ENCODE results near the gene NOL12. TPM values are rescaled to one million over a fixed set of nuclear protein-coding genes. Genes with fewer than 3 reads are reported as not detected.

Gene NOL12
- 19.8 and 31.7 TPM in 2 replicates for total RNA-seq

GRCh38 chr22:37686002-37686982 is at the start of gene NOL12:
Gene NOL12 (plus strand): TSS chr22:37686343. CDS start chr22:37686393, 50 bp downstream.

GRCh38 chr22:37639070-37639760 is 46.9 kb upstream of the NOL12 start, which contains the start of gene SH3BP1:
Gene SH3BP1 (plus strand): TSS chr22:37639669. CDS start chr22:37639788, 119 bp downstream.

GRCh38 chr22:37658133-37659065 is 27.7 kb upstream of the NOL12 start, which contains the start of gene PDXP:
Gene PDXP (plus strand): TSS chr22:37658723. CDS start chr22:37658783, 60 bp downstream.

GRCh38 chr22:37674951-37675929 is 10.9 kb upstream of the NOL12 start, which contains the start of gene LGALS1:
Gene LGALS1 (plus strand): TSS chr22:37675636. CDS start chr22:37675703, 67 bp downstream.

GRCh38 chr22:37696657-37697537 is 10.8 kb downstream of the NOL12 start, which contains the start of gene TRIOBP:
Gene TRIOBP (plus strand): TSS chr22:37697048. CDS start chr22:37701366, 4,318 bp downstream.

Small RNA genes within 50 kb of the gene (small RNA-seq; reads per million reads assigned to genes)
- not detected for gene RN7SL385P (ENCODE audit: low replicate concordance)

Other genes with a start within 250 kb of the NOL12 start
- 0.43 TPM in 1 of 2 replicates, not detected in the other for gene MFNG, start 200.0 kb upstream of the NOL12 start, total RNA-seq
- gene CARD10, start 166.9 kb upstream of the NOL12 start, total RNA-seq, result 2.8 and 3.9 TPM in 2 replicates
- 36.8 and 37.6 TPM in 2 replicates for gene CDC42EP1, start 125.9 kb upstream of the NOL12 start, total RNA-seq
- not detected in 2 replicates for gene LGALS2, start 106.3 kb upstream of the NOL12 start, total RNA-seq
- 40.7 and 50.3 TPM in 2 replicates for gene GGA1, start 77.5 kb upstream of the NOL12 start, total RNA-seq
- 11.7 and 13.8 TPM in 2 replicates for gene SH3BP1, start 46.7 kb upstream of the NOL12 start, total RNA-seq
- 3.9 and 29.9 TPM in 2 replicates for gene PDXP, start 27.6 kb upstream of the NOL12 start, total RNA-seq
- gene LGALS1, start 10.7 kb upstream of the NOL12 start, total RNA-seq, result 4,884 and 6,707 TPM in 2 replicates
- 265 and 271 TPM in 2 replicates for gene TRIOBP, start 10.7 kb downstream of the NOL12 start, total RNA-seq
- 21.3 and 27.8 TPM in 2 replicates for gene GCAT, start 121.6 kb downstream of the NOL12 start, total RNA-seq
- gene GALR3, start 137.0 kb downstream of the NOL12 start, total RNA-seq, result not detected in 2 replicates
- 23.9 and 53.0 TPM in 2 replicates for gene ANKRD54, start 158.0 kb downstream of the NOL12 start, total RNA-seq
- 293 and 364 TPM in 2 replicates for gene EIF3L, start 163.1 kb downstream of the NOL12 start, total RNA-seq
- gene MICALL1, start 220.0 kb downstream of the NOL12 start, total RNA-seq, result 58.3 and 60.8 TPM in 2 replicates

Measured in placental pericyte (primary cell).